GM21423 (cell line): Measurements from ENCODE around the gene MGP.

ENCODE experiments used
- ATAC-seq: cut with Tn5 transposase; IDR thresholded peaks from one replicate; pipeline ENCODE4 v1.9.1; 2021; ENCODE audit warnings: mild to moderate bottlenecking, moderate library complexity; ENCODE audit not compliant: unreplicated experiment

The MGP gene

DNA sequence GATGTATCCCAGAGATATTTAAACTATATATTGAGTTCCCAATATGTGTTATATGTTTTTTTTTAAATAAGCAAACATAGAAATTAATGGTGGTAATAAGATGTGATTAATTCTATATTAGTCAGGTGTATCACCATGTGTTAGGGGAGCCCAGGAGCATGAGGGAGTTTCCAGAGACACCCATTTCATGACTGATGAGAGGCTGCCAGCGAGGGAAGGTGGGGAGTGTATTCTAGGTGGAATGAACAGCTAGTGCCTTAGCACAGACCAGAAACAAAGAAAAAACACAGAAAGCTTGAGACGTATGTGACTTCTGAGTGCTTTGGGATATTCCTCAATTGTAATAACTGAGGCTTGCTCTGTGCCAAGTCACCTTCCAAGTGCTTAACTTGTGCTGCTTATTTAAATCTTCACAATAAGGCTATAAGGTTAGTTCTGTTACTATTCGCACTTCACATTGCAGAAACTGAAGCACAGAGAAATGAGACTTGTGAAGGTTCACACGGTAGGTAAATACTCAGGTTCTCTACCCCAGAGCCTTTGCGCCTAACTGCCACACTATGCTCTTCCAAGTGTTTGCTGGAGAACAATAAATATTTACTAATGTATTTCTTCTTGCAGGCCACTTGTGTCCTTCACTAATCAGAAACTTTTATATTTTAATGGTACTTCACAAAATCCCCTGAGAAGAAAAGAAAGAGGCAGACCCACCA, 17.9 kb upstream of the MGP start:
- no peak for ATAC-seq

DNA sequence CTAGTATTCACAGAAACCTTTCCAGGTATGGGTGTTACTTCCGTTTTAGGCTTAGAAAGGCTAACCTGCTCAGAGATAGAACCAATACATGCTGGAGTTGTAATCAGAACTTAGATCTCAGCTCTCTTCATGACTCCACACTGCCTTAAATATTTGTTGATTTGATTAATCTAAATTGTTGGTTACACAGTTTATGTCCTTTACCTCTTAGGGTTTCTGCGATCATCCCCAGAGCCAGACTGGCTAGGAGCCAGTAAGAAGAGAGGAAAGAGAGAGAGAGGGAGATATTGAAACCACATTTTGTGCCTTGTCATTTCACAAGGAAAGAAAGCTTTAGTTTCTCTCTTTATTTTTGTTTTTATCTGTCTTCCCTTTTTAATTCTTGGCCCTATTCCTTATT, 16.8 kb upstream of the MGP start:
- ATAC-seq, result no peak

- no peak for ATAC-seq
These were observed 15.5 kb upstream of the MGP start for GRCh38 chr12:14901228-14901562.

DNA sequence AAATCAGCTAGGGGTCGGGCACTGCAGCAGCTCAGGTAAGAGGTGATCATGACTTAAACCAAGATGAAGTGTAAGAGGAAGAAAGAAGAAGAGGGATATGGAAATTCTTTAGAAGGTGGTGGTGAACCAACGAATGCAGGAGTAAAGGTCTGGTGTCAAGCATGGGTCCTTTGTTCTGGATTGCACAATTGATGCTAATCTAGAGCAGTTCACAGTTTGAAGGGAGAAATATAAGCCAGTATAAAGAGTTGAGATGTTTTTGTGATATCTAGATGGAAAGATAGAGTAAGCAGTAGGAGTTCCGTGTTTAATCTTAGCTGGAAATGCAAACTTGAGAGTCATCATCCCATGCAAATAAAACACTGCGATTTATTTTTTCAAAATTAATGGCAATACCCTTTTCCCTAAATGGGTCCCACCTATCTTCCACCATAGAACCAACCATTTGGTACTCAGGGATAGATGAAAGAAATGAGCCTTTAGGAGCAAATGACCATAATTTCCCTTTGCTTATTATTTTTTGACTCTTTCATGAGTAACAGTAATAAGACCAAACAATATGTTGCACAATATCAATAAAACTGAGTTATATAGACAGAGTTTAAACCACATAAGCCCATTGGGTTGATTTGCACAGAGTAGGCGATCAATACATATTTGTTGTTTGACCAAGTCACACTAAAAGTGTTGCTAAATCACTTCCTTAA, 15.0 kb upstream of the MGP start:
- no peak for ATAC-seq

- no peak for ATAC-seq
These were observed 11.0 kb upstream of the MGP start for GRCh38 chr12:14896521-14897169.

DNA sequence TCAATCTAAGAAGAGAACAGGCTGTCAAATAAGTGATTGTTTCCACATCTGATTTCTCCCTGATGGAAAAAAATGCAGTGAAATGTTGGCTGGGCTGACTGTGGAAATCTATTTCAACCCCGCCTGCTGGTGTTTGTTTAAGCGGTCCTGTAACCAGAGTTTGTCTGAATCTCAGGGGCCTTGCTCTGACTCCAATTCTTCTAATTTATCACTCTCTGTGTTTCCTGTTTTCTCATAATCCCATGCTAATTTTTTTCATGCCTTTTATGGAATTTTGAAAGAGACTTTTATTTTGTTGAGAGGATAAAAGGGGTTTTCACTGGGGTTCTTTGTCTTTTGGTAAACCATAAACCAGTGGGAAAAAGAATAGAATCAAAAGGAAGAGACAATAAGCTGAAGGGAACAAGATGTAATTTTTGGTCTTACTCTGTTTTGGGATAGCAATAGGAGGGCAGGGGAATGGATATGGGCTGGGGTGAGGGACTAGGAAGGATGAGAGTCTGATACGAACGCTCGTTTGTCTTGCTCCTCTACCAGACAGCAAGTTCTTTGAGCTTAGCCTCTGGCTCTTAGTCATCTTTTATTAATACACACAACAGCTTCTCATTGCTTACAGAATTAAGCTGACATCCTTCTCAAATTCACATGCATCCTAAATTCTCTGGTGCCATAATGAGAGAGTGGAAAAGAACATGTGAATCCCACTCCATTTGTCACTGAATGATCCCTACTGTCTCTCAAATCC, 8.0 kb upstream of the MGP start:
- ATAC-seq, result no peak

GRCh38 chr12:14892726-14893505, 7.3 kb upstream of the MGP start:
- ATAC-seq, result no peak

- ATAC-seq, result no peak
These were observed 5.0 kb upstream of the MGP start for GRCh38 chr12:14890701-14891100.

DNA sequence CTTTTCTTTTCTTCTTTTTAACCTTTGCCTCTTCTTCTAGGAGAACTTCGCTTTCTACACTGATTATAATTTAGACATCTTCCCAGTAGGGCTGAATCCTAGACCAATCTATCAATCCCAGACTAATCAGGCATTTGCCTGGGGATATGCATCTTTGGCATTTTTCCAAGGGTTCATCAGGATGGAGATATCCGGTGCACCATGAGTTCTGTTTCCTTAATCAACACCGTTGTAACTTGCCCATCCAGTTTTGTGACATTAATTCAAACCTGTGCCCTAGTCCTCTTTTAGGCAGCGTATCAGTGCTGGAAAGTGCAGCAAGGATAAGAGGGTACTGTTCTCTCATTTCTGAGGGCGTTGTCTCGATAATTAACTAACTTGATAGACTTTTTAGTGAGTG, 617 bp upstream of the MGP start:
- ATAC-seq, result no peak

- peak; percentile 96 for ATAC-seq
These were observed 1.2 kb downstream of the MGP start for GRCh38 chr12:14884458-14884878.

DNA sequence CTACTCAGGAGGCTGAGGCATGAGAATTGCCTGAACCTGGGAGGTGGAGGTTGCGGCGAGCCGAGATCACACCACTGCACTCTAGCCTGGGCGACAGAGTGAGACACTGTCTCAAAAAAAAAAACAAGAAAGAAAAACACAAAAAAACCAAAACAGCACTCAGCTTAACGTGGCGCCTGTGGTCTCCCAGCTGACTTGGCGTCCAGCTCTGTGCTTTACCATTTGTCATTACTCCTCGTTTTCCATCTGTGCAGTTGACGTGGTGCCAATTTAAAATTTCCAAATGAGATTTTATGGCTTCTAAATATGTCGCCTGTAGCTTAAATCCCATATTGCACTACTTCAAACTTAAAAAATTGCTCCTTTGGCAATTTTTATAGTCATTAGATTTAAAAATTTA, 2.0 kb downstream of the MGP start:
- ATAC-seq, result no peak

DNA sequence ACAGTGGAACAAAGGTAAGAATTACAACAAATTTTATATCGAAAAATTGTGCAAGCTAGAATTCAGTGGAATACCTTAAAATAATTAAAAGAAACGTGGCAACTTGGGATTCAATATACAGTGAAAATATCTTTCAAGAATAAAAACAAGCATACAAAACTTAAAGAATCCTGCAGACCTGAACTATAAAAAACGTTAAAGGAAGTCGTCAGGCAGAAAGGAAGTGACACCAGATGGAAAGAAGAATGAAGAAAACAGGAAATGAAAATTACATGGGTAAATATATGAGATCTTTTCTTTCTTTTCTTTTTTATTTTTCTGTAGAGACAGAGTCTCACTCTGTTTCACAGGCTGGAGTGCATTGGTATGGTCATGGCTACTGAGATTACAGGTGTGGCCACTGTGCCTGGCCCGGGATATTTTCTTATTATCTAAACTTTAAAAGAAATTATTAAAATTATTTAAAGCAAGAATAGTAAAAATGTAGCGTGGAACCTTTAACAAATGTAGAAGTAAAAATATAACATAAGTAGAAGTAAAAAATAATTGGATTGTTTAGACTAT, 4.7 kb downstream of the MGP start:
- no peak for ATAC-seq

GRCh38 chr12:14879222-14879933, 6.3 kb downstream of the MGP start:
- ATAC-seq, result no peak

DNA sequence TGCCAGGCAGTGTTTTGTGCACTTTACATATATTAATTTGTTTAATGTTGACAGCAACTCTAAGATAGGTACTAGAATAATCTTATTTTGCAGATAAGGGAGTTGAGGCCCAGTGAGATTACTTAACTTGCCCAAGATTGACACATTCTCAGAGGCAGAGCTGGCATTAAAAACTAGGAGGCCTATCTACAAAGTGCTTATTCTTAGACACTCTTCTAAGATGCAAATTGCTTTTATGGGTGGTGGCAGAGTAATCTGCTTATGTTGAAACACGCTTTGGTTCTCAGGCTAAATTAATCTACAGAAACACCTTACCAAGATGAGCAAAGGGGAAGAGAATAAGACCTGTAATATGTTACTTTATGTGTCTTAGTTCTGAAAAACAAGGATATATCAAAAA, 7.2 kb downstream of the MGP start:
- ATAC-seq, result no peak

- no peak for ATAC-seq
These were observed 8.8 kb downstream of the MGP start for GRCh38 chr12:14876833-14877232.

DNA sequence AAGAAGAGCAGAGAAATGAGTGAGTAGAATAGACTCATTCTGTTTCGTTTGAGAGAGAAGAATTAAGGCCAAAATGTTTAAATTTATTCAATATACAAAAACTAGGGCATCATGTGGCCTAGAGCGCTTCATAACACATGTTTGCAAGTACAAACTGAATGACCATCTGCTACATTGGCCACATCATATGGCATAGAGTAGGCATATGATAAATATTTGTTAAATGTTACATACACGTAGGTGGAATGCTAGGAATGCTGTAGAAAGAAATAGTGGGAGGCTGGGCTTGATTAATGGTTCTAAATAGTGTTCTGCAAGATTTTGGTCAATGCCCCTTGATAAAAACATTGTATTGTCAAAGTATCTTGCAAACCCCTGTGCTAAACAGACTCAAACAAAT, 10.8 kb downstream of the MGP start:
- ATAC-seq, result no peak

DNA sequence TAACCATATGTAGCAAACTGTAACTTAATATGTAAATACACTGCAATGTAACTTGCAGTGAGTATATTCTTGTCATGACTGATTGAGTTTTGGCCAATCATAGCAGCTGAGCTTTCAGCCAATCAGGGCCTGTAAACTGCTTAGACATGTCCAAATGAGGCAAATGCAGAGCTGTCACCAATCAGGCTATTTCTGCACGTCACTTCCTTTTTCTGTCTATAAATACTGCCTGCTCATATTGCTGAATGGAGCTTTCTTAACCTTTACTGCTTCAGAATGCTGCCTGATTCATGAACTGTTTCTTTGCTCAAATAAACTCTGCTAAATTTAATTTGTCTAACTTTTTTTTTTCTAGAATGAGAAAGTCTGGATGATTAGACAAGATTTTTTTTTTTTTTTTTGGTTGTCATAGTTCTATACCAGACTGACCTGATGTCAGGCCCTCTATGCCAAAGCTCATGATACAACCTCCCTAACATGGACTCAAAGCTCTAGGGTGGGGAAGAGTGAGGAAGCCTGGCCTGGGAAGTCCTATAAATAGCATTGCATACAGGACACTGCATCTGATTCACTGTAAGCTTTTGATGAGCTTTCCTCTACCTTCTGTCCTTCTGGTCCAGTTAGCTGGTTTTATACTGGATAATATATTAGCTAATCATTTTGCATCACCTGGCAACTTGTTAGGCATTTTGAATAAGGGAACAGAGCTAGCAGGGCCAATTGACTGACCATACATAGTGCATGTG, 12.0 kb downstream of the MGP start:
- no peak for ATAC-seq

DNA sequence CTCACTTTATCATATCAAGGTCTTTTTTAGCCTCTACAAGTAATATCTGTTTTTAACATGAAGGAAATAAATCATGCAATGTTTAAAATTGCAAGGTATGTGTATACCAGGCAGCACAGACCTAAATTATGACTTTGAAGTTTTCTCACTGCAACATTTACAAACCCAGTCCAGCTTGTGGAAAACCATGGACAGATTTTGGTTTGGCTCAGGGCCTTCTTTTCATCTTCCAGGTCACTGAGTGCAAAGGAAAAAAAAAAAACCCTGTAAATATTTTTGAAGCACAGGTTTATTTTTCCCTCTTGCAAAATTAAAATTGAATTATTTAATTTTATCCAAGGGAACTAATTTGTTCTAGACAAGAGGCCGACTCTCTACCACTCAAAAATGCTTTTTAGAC, 13.8 kb downstream of the MGP start:
- ATAC-seq, result no peak

- ATAC-seq, result no peak
These were observed 14.4 kb downstream of the MGP start for GRCh38 chr12:14871247-14871646.
